ENCODE data around the gene KRTAP29-1. TPM values are rescaled to one million over a fixed set of nuclear protein-coding genes. Genes with fewer than 3 reads are reported as not detected.

KRTAP29-1 gene
- total and polyA plus RNA-seq, 9 donors, result not detected

GRCh38 chr17:41333836-41334235 lies 31.2 kb upstream of the KRTAP29-1 start:
- Histone ChIP-seq H3K27ac (no peak overlapping the region), H3K4me1 (ENCODE audit: insufficient read depth) (no peaks in the 10 kb centered on the region), H3K4me3 (no peak overlapping the region), H3K9me3 (no peaks in the 10 kb centered on the region), H3K27me3 (no peaks in the 10 kb centered on the region), H3K36me3 (no peaks in the 10 kb centered on the region)
- 93 to 98% (median 98%) methylated on average over 3 of the region's 3 CpGs for WGBS, 3 donors
- TF ChIP-seq POLR2A (IDR thresholded peaks at IDR 0.05) (no peak), CTCF (IDR thresholded peaks at IDR 0.05) (no peak), EP300 (IDR thresholded peaks at IDR 0.05) (no peak)
- intact Hi-C loops (cut with DNase I), result no loop called here
- DNase-seq, result no peak

- Histone ChIP-seq H3K27ac (no peak overlapping the region), H3K36me3 (no peaks in the 10 kb centered on the region), H3K4me3 (no peak overlapping the region), H3K9me3 (no peaks in the 10 kb centered on the region), H3K27me3 (no peaks in the 10 kb centered on the region), H3K4me1 (ENCODE audit: insufficient read depth) (no peaks in the 10 kb centered on the region)
- 92 to 97% (median 95%) methylated on average over 5 of the region's 5 CpGs for WGBS, 3 donors
- DNase-seq, result no peak
- intact Hi-C loops (cut with DNase I), result no loop called here
- no peak for TF ChIP-seq POLR2A (IDR thresholded peaks at IDR 0.05)
- TF ChIP-seq CTCF (IDR thresholded peaks at IDR 0.05), result no peak
- no peak for TF ChIP-seq EP300 (IDR thresholded peaks at IDR 0.05)
These were observed 30.4 kb upstream of the KRTAP29-1 start for GRCh38 chr17:41333098-41333497.

GRCh38 chr17:41332239-41332638 lies 29.6 kb upstream of the KRTAP29-1 start:
- DNase-seq, result no peak
- intact Hi-C loops (cut with DNase I), result no loop called here
- TF ChIP-seq POLR2A (IDR thresholded peaks at IDR 0.05), result no peak
- Histone ChIP-seq H3K4me1 (ENCODE audit: insufficient read depth) (peaks cover 4% of the 10 kb centered on the region), H3K36me3 (no peaks in the 10 kb centered on the region), H3K4me3 (no peak overlapping the region), H3K9me3 (no peaks in the 10 kb centered on the region), H3K27me3 (no peaks in the 10 kb centered on the region), H3K27ac (no peak overlapping the region)
- WGBS, 3 donors, result 87 to 90% (median 89%) methylated on average over 2 of the region's 2 CpGs

- no peaks in the 10 kb centered on the region for H3K36me3 ChIP-seq
- no peak for DNase-seq
- TF ChIP-seq POLR2A (IDR thresholded peaks at IDR 0.05) (no peak), EP300 (IDR thresholded peaks at IDR 0.05) (no peak), CTCF (IDR thresholded peaks at IDR 0.05) (no peak)
- no peaks in the 10 kb centered on the region for H3K9me3 ChIP-seq
- H3K27me3 ChIP-seq, result no peaks in the 10 kb centered on the region
- no peak overlapping the region for H3K27ac ChIP-seq
- no peak overlapping the region for H3K4me3 ChIP-seq
- WGBS, 3 donors, result 79 to 83% (median 82%) methylated on average over 6 to 7 of the region's 7 CpGs
- H3K4me1 ChIP-seq (ENCODE audit: insufficient read depth), result peaks cover 4% of the 10 kb centered on the region
- intact Hi-C loops (cut with DNase I), result no loop called here
These were observed 29.0 kb upstream of the KRTAP29-1 start for GRCh38 chr17:41331606-41332005.

GRCh38 chr17:41329279-41329948 lies 26.8 kb upstream of the KRTAP29-1 start:
- Histone ChIP-seq H3K4me3 (no peak overlapping the region), H3K36me3 (no peaks in the 10 kb centered on the region), H3K27ac (no peak overlapping the region), H3K27me3 (no peaks in the 10 kb centered on the region), H3K9me3 (no peaks in the 10 kb centered on the region), H3K4me1 (ENCODE audit: insufficient read depth) (peaks cover 4% of the 10 kb centered on the region)
- TF ChIP-seq POLR2A (IDR thresholded peaks at IDR 0.05) (no peak), CTCF (IDR thresholded peaks at IDR 0.05) (no peak), EP300 (IDR thresholded peaks at IDR 0.05) (no peak)
- WGBS, 3 donors, result 52 to 56% (median 55%) methylated on average over 13 of the region's 13 CpGs
- peak in 1 of 5 donors; percentile 26 for DNase-seq
- intact Hi-C loops (cut with DNase I), result no loop called here

Data from ovary (tissue), 9 donors.